ENCODE results near the gene CCDC127. TPM values are rescaled to one million over a fixed set of nuclear protein-coding genes. Genes with fewer than 3 reads are reported as not detected.
"Not testable (repeated sequence)": the region's sequence is repeated elsewhere in the genome, so short reads cannot be mapped to it uniquely, and the experiment has no call there.

Gene CCDC127
- total RNA-seq, 1 experiment from 2014 or later, result 2.6 TPM

- Histone ChIP-seq H4K20me1 (ENCODE audit: insufficient read depth, low read depth, low read length) (peaks cover 18% of the 10 kb centered on the region), H3K4me1 (ENCODE audit: low read length) (peaks cover 16% of the 10 kb centered on the region), H3K79me2 (ENCODE audit: low read length) (peaks cover 58% of the 10 kb centered on the region)
- not testable (repeated sequence) for H2AFZ ChIP-seq (ENCODE audit: low read length); H3K4me3 ChIP-seq (ENCODE audit: low read length); H3K9ac ChIP-seq (ENCODE audit: low read length); H3K9me2 ChIP-seq (replicated peaks; ENCODE audit: insufficient read depth, low read length); H3K36me3 ChIP-seq (ENCODE audit: insufficient read depth, low read length); H3K27ac ChIP-seq (ENCODE audit: low read length); H3K4me2 ChIP-seq (ENCODE audit: low read depth, low read length, poor library complexity, severe bottlenecking); H3K9me3 ChIP-seq (ENCODE audit: low read length); H3K27me3 ChIP-seq (ENCODE audit: low read length); DNase-seq
These were observed 2.7 kb downstream of the CCDC127 start for GRCh38 chr5:215256-215655.

GRCh38 chr5:213803-214395 lies 4.1 kb downstream of the CCDC127 start:
- DNase-seq, result no peak
- no peaks in the 10 kb centered on the region for H3K36me3 ChIP-seq (ENCODE audit: insufficient read depth, low read length)
- no peak overlapping the region for H3K4me2 ChIP-seq (ENCODE audit: low read depth, low read length, poor library complexity, severe bottlenecking)
- H3K4me1 ChIP-seq (ENCODE audit: low read length), result peaks cover 6% of the 10 kb centered on the region
- H2AFZ ChIP-seq (ENCODE audit: low read length), result no peak overlapping the region
- no peak overlapping the region for H3K9ac ChIP-seq (ENCODE audit: low read length)
- no peak overlapping the region for H3K4me3 ChIP-seq (ENCODE audit: low read length)
- no peaks in the 10 kb centered on the region for H3K9me3 ChIP-seq (ENCODE audit: low read length)
- no peak overlapping the region for H3K27ac ChIP-seq (ENCODE audit: low read length)
- H3K9me2 ChIP-seq (replicated peaks; ENCODE audit: insufficient read depth, low read length), result no peaks in the 10 kb centered on the region
- H3K79me2 ChIP-seq (ENCODE audit: low read length), result peaks cover 53% of the 10 kb centered on the region
- no peaks in the 10 kb centered on the region for H3K27me3 ChIP-seq (ENCODE audit: low read length)
- peaks cover 11% of the 10 kb centered on the region; the same call in 1 of the 2 replicates for H4K20me1 ChIP-seq (ENCODE audit: insufficient read depth, low read depth, low read length)

- H3K79me2 ChIP-seq (ENCODE audit: low read length), result peaks cover 46% of the 10 kb centered on the region
- H3K9me2 ChIP-seq (replicated peaks; ENCODE audit: insufficient read depth, low read length), result no peaks in the 10 kb centered on the region
- H3K4me3 ChIP-seq (ENCODE audit: low read length), result no peak overlapping the region
- no peaks in the 10 kb centered on the region for H3K4me1 ChIP-seq (ENCODE audit: low read length)
- no peak overlapping the region for H3K27ac ChIP-seq (ENCODE audit: low read length)
- no peak overlapping the region for H3K9ac ChIP-seq (ENCODE audit: low read length)
- H3K36me3 ChIP-seq (ENCODE audit: insufficient read depth, low read length), result peaks cover 12% of the 10 kb centered on the region; the same call in 1 of the 2 replicates
- no peaks in the 10 kb centered on the region for H3K9me3 ChIP-seq (ENCODE audit: low read length)
- no peak for DNase-seq
- H3K27me3 ChIP-seq (ENCODE audit: low read length), result no peaks in the 10 kb centered on the region
- H4K20me1 ChIP-seq (ENCODE audit: insufficient read depth, low read depth, low read length), result peaks cover 8% of the 10 kb centered on the region; the same call in 1 of the 2 replicates
- H2AFZ ChIP-seq (ENCODE audit: low read length), result no peak overlapping the region
- H3K4me2 ChIP-seq (ENCODE audit: low read depth, low read length, poor library complexity, severe bottlenecking), result no peak overlapping the region
These were observed 9.4 kb downstream of the CCDC127 start for GRCh38 chr5:208449-209114.

GRCh38 chr5:207599-207998 lies 10.4 kb downstream of the CCDC127 start:
- Histone ChIP-seq H3K9me3 (ENCODE audit: low read length) (no peaks in the 10 kb centered on the region), H3K27me3 (ENCODE audit: low read length) (no peaks in the 10 kb centered on the region), H3K9me2 (replicated peaks; ENCODE audit: insufficient read depth, low read length) (no peaks in the 10 kb centered on the region), H3K4me2 (ENCODE audit: low read depth, low read length, poor library complexity, severe bottlenecking) (no peak overlapping the region), H3K4me1 (ENCODE audit: low read length) (peaks cover 2% of the 10 kb centered on the region), H3K27ac (ENCODE audit: low read length) (no peak overlapping the region), H3K79me2 (ENCODE audit: low read length) (peaks cover 44% of the 10 kb centered on the region), H3K9ac (ENCODE audit: low read length) (no peak overlapping the region), H2AFZ (ENCODE audit: low read length) (no peak overlapping the region), H4K20me1 (ENCODE audit: insufficient read depth, low read depth, low read length) (peaks cover 8% of the 10 kb centered on the region; the same call in 1 of the 2 replicates), H3K4me3 (ENCODE audit: low read length) (no peak overlapping the region), H3K36me3 (ENCODE audit: insufficient read depth, low read length) (peaks cover 12% of the 10 kb centered on the region; the same call in 1 of the 2 replicates)
- no peak for DNase-seq

DNA sequence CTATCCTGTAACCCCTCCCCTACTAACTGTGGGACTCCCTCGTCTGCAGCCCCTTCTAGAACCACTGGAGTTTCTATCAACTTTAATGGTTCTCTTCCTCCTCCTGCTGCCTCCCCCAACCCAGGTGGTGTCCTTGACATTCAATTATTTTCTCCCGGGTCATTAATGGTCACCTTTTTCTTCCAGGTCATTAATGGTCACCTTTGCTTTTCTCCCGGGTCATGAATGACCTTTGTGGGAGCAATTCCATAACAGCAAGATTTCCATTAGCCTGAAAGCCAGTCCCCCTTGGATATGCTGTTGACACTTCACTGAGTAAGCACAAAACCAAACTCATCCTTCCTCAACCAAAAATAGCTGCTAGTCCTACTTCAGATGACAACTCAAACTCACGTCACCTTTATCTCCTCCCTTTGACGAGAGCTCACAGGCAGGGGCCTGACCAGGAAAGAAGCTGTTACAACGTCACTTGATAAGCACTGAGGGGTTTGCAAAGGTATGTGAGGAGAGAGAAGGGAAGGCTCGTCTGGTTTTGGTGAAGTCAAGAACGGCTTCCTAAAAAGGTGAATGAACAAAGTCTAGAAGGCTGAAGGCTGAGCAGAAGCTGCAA lies 10.9 kb downstream of the CCDC127 start:
- Histone ChIP-seq H3K9ac (ENCODE audit: low read length) (no peak overlapping the region), H3K36me3 (ENCODE audit: insufficient read depth, low read length) (peaks cover 12% of the 10 kb centered on the region; the same call in 1 of the 2 replicates), H3K79me2 (ENCODE audit: low read length) (peaks cover 44% of the 10 kb centered on the region), H3K4me3 (ENCODE audit: low read length) (no peak overlapping the region), H3K27me3 (ENCODE audit: low read length) (no peaks in the 10 kb centered on the region), H3K9me3 (ENCODE audit: low read length) (no peaks in the 10 kb centered on the region), H3K4me1 (ENCODE audit: low read length) (peaks cover 8% of the 10 kb centered on the region), H3K27ac (ENCODE audit: low read length) (no peak overlapping the region), H2AFZ (ENCODE audit: low read length) (no peak overlapping the region), H4K20me1 (ENCODE audit: insufficient read depth, low read depth, low read length) (peaks cover 11% of the 10 kb centered on the region; the same call in 1 of the 2 replicates), H3K9me2 (replicated peaks; ENCODE audit: insufficient read depth, low read length) (no peaks in the 10 kb centered on the region), H3K4me2 (ENCODE audit: low read depth, low read length, poor library complexity, severe bottlenecking) (no peak overlapping the region)
- no peak for DNase-seq

DNA sequence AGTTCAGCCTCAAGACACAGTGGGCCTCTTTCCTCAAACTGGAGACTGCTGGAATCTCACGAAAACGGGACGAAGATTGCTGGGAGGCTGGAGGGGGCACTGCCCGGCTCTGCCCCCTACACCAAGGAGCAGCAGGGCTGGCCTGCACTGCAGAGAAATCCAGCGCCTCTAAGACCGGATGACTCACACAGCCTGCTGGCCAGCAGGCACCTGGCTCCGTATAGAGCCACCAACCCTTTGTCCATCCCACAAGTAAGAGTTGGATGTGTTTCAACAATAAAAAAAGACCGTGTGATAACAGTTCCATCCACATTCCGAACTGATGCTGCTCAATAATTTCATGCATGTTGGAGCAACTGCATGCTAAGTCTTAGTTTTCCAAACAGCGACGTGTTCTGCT lies 11.5 kb downstream of the CCDC127 start:
- no peak for DNase-seq
- Histone ChIP-seq H3K9me3 (ENCODE audit: low read length) (no peaks in the 10 kb centered on the region), H2AFZ (ENCODE audit: low read length) (no peak overlapping the region), H3K9me2 (replicated peaks; ENCODE audit: insufficient read depth, low read length) (no peaks in the 10 kb centered on the region), H3K9ac (ENCODE audit: low read length) (no peak overlapping the region), H3K4me2 (ENCODE audit: low read depth, low read length, poor library complexity, severe bottlenecking) (no peak overlapping the region), H3K79me2 (ENCODE audit: low read length) (peaks cover 44% of the 10 kb centered on the region), H3K4me1 (ENCODE audit: low read length) (peaks cover 14% of the 10 kb centered on the region), H3K4me3 (ENCODE audit: low read length) (no peak overlapping the region), H4K20me1 (ENCODE audit: insufficient read depth, low read depth, low read length) (peaks cover 11% of the 10 kb centered on the region; the same call in 1 of the 2 replicates), H3K27me3 (ENCODE audit: low read length) (no peaks in the 10 kb centered on the region), H3K36me3 (ENCODE audit: insufficient read depth, low read length) (peaks cover 12% of the 10 kb centered on the region; the same call in 1 of the 2 replicates), H3K27ac (ENCODE audit: low read length) (no peak overlapping the region)

DNA sequence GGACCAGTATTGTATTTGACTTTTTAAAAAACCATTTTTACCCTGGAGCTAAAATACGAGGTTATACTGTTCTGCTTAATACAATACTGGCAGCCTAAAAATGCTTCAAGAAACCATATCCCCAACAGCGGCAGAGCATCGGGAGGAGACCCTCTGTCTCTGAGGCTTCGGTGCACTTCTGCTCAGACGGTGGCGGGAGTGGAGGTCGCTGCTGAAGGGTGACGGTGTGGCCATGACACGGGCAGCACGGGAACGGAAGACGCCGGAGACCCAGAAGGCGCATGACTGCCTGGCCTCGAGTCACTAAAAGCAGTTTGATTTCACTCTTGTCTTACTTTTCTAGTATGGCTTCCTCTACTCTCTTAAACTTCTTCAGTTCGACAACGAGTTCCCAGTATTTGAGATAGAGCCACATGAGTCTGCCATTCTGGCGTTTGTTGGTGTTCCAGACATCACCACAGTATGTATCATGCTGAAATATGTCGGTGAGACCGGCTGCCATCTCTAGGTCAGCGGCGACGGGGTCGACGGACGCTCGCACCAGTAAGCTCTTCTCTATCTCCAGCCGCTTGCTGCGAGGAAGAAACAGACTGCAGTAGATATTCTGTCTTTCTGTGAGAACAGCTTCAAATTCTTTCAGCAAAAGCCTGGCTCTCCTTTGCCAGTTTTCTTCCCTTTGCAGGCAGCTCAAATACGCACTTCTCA lies 12.8 kb downstream of the CCDC127 start:
- Histone ChIP-seq H3K9ac (ENCODE audit: low read length) (no peak overlapping the region), H3K79me2 (ENCODE audit: low read length) (peaks cover 40% of the 10 kb centered on the region), H4K20me1 (ENCODE audit: insufficient read depth, low read depth, low read length) (peaks cover 13% of the 10 kb centered on the region; the same call in 1 of the 2 replicates), H3K36me3 (ENCODE audit: insufficient read depth, low read length) (peaks cover 12% of the 10 kb centered on the region; the same call in 1 of the 2 replicates), H3K9me3 (ENCODE audit: low read length) (no peaks in the 10 kb centered on the region), H3K4me2 (ENCODE audit: low read depth, low read length, poor library complexity, severe bottlenecking) (no peak overlapping the region), H3K9me2 (replicated peaks; ENCODE audit: insufficient read depth, low read length) (no peaks in the 10 kb centered on the region), H2AFZ (ENCODE audit: low read length) (no peak overlapping the region), H3K27me3 (ENCODE audit: low read length) (no peaks in the 10 kb centered on the region), H3K4me3 (ENCODE audit: low read length) (no peak overlapping the region), H3K27ac (ENCODE audit: low read length) (no peak overlapping the region), H3K4me1 (ENCODE audit: low read length) (peaks cover 23% of the 10 kb centered on the region)
- DNase-seq, result no peak

- Histone ChIP-seq H3K4me3 (ENCODE audit: low read length) (no peak overlapping the region), H3K9me3 (ENCODE audit: low read length) (no peaks in the 10 kb centered on the region), H3K27me3 (ENCODE audit: low read length) (no peaks in the 10 kb centered on the region), H3K4me1 (ENCODE audit: low read length) (peaks cover 23% of the 10 kb centered on the region), H3K36me3 (ENCODE audit: insufficient read depth, low read length) (peaks cover 12% of the 10 kb centered on the region; the same call in 1 of the 2 replicates), H3K79me2 (ENCODE audit: low read length) (peaks cover 34% of the 10 kb centered on the region), H2AFZ (ENCODE audit: low read length) (no peak overlapping the region), H3K27ac (ENCODE audit: low read length) (no peak overlapping the region), H3K4me2 (ENCODE audit: low read depth, low read length, poor library complexity, severe bottlenecking) (no peak overlapping the region), H3K9me2 (replicated peaks; ENCODE audit: insufficient read depth, low read length) (no peaks in the 10 kb centered on the region), H3K9ac (ENCODE audit: low read length) (no peak overlapping the region), H4K20me1 (ENCODE audit: insufficient read depth, low read depth, low read length) (peaks cover 8% of the 10 kb centered on the region; the same call in 1 of the 2 replicates)
- DNase-seq, result no peak
These were observed 13.5 kb downstream of the CCDC127 start for GRCh38 chr5:204462-204861.

Data from Karpas-422 (cell line).